ENCODE data around the gene SURF4.

Gene SURF4

GRCh38 chr9:133415170-133415569 is 39.3 kb upstream of the SURF4 start:
- Histone ChIP-seq H3K9me3 (ENCODE audit: control insufficient read depth in 1 of 2, low read length in 2 of 2) (no peaks in the 10 kb centered on the region), H3K4me3 (ENCODE audit: low read depth in 1 of 2, low read length in 2 of 2) (no peak overlapping the region), H3K4me1 (ENCODE audit: control insufficient read depth in 1 of 2, insufficient read depth in 2 of 2, low read length in 2 of 2) (peaks cover 15 to 26% of the 10 kb centered on the region in 2 donors), H3K27me3 (ENCODE audit: control insufficient read depth in 1 of 2, insufficient read depth in 2 of 2, low read length in 2 of 2) (no peaks in the 10 kb centered on the region), H3K9ac (ENCODE audit: low read depth in 1 of 2, low read length in 2 of 2) (no peak overlapping the region), H3K27ac (ENCODE audit: low read depth, low read length) (no peak overlapping the region), H3K36me3 (ENCODE audit: control insufficient read depth in 1 of 2, insufficient read depth in 2 of 2, low read length in 2 of 2) (peaks cover 19 to 48% of the 10 kb centered on the region in 2 donors)

DNA sequence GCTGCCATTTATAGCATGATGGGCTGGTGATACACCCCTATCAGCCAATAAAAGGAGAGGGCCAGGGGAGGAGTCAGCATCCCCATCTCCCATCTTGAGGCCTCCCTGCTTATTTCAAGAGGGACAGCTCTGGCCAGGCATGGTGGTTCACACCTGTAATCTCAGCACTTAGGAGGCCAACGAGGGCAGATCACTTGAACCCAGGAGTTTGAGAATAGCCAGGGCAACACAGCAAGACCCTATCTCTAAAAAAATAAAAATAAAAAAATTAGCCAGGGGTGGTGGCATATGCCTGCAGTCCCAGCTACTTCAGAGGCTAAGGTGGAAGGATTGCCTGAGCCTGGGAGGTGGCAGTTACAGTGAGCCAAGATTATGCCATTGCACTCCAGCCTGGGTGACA is 32.2 kb upstream of the SURF4 start:
- Histone ChIP-seq H3K9me3 (ENCODE audit: control insufficient read depth in 1 of 2, low read length in 2 of 2) (no peaks in the 10 kb centered on the region), H3K36me3 (ENCODE audit: control insufficient read depth in 1 of 2, insufficient read depth in 2 of 2, low read length in 2 of 2) (peaks cover 31 to 77% of the 10 kb centered on the region in 2 donors), H3K27ac (ENCODE audit: low read depth, low read length) (no peak overlapping the region)

DNA sequence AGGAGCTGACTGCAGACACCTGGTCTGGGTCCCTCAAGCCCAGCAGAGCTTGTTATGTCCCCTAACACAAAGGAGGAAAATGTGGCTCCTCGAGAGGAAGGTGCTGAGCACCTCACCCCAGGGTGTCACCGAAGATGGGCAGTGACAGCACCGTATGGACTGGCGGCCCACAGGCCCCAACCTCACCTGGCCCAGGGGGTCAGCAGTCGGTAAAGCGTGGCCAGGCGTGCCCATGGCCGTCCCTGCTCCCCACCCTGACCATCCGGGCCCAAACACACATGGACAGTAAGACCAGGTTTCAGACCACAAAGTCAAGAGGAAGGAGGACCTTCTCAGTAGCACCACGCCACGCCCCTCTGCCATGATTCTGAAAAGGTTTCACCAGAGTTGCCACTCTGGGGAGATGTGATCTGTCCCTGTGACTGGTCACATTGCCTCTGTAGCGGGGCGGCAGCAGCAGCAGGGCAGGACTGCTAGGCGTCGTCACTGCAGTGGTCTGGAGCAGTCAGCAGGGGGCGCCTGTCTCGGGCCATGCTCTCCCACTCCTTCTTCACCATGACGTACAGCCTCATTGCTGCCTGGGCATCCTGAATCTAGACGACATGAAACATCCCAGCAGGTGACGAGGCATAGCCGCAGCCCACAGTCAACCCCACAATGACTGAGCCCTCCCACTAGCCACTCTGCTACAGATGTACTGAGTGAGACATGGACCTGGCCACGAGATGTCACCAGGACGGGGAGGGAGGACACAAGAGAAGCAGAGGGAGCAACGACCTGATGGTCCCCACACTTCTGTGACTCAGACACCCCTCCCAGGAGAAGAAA is 30.8 kb upstream of the SURF4 start:
- H3K36me3 ChIP-seq (ENCODE audit: control insufficient read depth in 1 of 2, insufficient read depth in 2 of 2, low read length in 2 of 2): peaks cover 22 to 68% of the 10 kb centered on the region in 2 donors
- H3K4me1 ChIP-seq (ENCODE audit: control insufficient read depth in 1 of 2, insufficient read depth in 2 of 2, low read length in 2 of 2): peaks cover 0 to 4% of the 10 kb centered on the region in 2 donors
- H3K9me3 ChIP-seq (ENCODE audit: control insufficient read depth in 1 of 2, low read length in 2 of 2): no peaks in the 10 kb centered on the region
- no peak overlapping the region for H3K9ac ChIP-seq (ENCODE audit: low read depth in 1 of 2, low read length in 2 of 2)
- no peaks in the 10 kb centered on the region for H3K27me3 ChIP-seq (ENCODE audit: control insufficient read depth in 1 of 2, insufficient read depth in 2 of 2, low read length in 2 of 2)
- no peak overlapping the region for H3K4me3 ChIP-seq (ENCODE audit: low read depth in 1 of 2, low read length in 2 of 2)
- no peak overlapping the region for H3K27ac ChIP-seq (ENCODE audit: low read depth, low read length)

More for the DNA sequence above, 32.2 kb upstream of the SURF4 start:
- H3K4me3 ChIP-seq (ENCODE audit: low read depth in 1 of 2, low read length in 2 of 2): no peak overlapping the region
- H3K4me1 ChIP-seq (ENCODE audit: control insufficient read depth in 1 of 2, insufficient read depth in 2 of 2, low read length in 2 of 2): peaks cover 0 to 4% of the 10 kb centered on the region in 2 donors
- no peak overlapping the region for H3K9ac ChIP-seq (ENCODE audit: low read depth in 1 of 2, low read length in 2 of 2)
- H3K27me3 ChIP-seq (ENCODE audit: control insufficient read depth in 1 of 2, insufficient read depth in 2 of 2, low read length in 2 of 2): no peaks in the 10 kb centered on the region

- Histone ChIP-seq H3K27me3 (ENCODE audit: control insufficient read depth in 1 of 2, insufficient read depth in 2 of 2, low read length in 2 of 2) (no peaks in the 10 kb centered on the region), H3K4me3 (ENCODE audit: low read depth in 1 of 2, low read length in 2 of 2) (no peak overlapping the region), H3K9ac (ENCODE audit: low read depth in 1 of 2, low read length in 2 of 2) (no peak overlapping the region), H3K4me1 (ENCODE audit: control insufficient read depth in 1 of 2, insufficient read depth in 2 of 2, low read length in 2 of 2) (peaks cover 0 to 4% of the 10 kb centered on the region in 2 donors), H3K9me3 (ENCODE audit: control insufficient read depth in 1 of 2, low read length in 2 of 2) (no peaks in the 10 kb centered on the region), H3K36me3 (ENCODE audit: control insufficient read depth in 1 of 2, insufficient read depth in 2 of 2, low read length in 2 of 2) (peaks cover 22 to 60% of the 10 kb centered on the region in 2 donors), H3K27ac (ENCODE audit: low read depth, low read length) (no peak overlapping the region)
These were observed 29.9 kb upstream of the SURF4 start for GRCh38 chr9:133405508-133406438.

GRCh38 chr9:133404454-133405002 is 28.7 kb upstream of the SURF4 start:
- Histone ChIP-seq H3K9ac (ENCODE audit: low read depth in 1 of 2, low read length in 2 of 2) (no peak overlapping the region), H3K4me3 (ENCODE audit: low read depth in 1 of 2, low read length in 2 of 2) (no peak overlapping the region), H3K36me3 (ENCODE audit: control insufficient read depth in 1 of 2, insufficient read depth in 2 of 2, low read length in 2 of 2) (peaks cover 11 to 53% of the 10 kb centered on the region in 2 donors), H3K27ac (ENCODE audit: low read depth, low read length) (no peak overlapping the region), H3K4me1 (ENCODE audit: control insufficient read depth in 1 of 2, insufficient read depth in 2 of 2, low read length in 2 of 2) (peaks cover 0 to 4% of the 10 kb centered on the region in 2 donors), H3K9me3 (ENCODE audit: control insufficient read depth in 1 of 2, low read length in 2 of 2) (no peaks in the 10 kb centered on the region), H3K27me3 (ENCODE audit: control insufficient read depth in 1 of 2, insufficient read depth in 2 of 2, low read length in 2 of 2) (no peaks in the 10 kb centered on the region)

DNA sequence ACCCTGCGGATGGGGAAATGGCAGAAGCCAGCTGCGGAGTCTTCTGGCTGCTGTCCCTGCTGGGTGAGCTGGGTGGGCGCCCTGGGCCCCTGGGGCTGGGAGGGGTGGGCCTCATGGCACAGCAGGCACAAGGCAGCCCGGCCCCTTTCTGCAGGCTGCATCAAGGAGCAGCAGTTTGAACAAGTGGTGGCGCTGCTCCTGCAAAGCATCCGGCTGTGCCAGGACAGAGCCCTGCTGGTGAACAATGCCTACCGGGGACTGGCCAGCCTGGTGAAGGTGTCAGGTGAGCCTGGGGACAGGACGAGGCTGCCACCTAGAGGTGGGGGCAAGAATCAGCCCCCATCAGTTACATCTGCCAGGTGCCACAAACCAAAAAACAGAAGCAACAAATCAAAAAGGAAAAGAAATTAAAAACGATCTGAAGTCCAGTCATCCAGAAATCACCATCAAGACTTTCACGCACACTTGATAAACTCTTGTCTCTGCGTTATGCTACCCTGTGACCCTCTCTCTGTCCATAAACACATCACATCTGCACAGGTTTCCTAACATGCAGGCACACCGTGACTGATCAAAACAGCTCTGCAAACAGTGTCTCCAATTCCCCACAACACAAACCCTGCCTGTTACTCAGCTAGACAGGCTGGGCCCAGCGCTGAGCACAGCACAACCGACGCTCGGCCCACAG is 28.1 kb upstream of the SURF4 start:
- H3K36me3 ChIP-seq (ENCODE audit: control insufficient read depth in 1 of 2, insufficient read depth in 2 of 2, low read length in 2 of 2): peaks cover 11 to 52% of the 10 kb centered on the region in 2 donors
- no peak overlapping the region for H3K27ac ChIP-seq (ENCODE audit: low read depth, low read length)
- peaks cover 0 to 4% of the 10 kb centered on the region in 2 donors for H3K4me1 ChIP-seq (ENCODE audit: control insufficient read depth in 1 of 2, insufficient read depth in 2 of 2, low read length in 2 of 2)
- H3K9me3 ChIP-seq (ENCODE audit: control insufficient read depth in 1 of 2, low read length in 2 of 2): no peaks in the 10 kb centered on the region
- no peak overlapping the region for H3K9ac ChIP-seq (ENCODE audit: low read depth in 1 of 2, low read length in 2 of 2)
- H3K4me3 ChIP-seq (ENCODE audit: low read depth in 1 of 2, low read length in 2 of 2): no peak overlapping the region
- H3K27me3 ChIP-seq (ENCODE audit: control insufficient read depth in 1 of 2, insufficient read depth in 2 of 2, low read length in 2 of 2): no peaks in the 10 kb centered on the region

- H3K9ac ChIP-seq (ENCODE audit: low read depth in 1 of 2, low read length in 2 of 2): no peak overlapping the region
- H3K27me3 ChIP-seq (ENCODE audit: control insufficient read depth in 1 of 2, insufficient read depth in 2 of 2, low read length in 2 of 2): peaks cover 1 to 5% of the 10 kb centered on the region in 2 donors
- H3K4me1 ChIP-seq (ENCODE audit: control insufficient read depth in 1 of 2, insufficient read depth in 2 of 2, low read length in 2 of 2): peaks cover 0 to 4% of the 10 kb centered on the region in 2 donors
- no peak overlapping the region for H3K27ac ChIP-seq (ENCODE audit: low read depth, low read length)
- H3K4me3 ChIP-seq (ENCODE audit: low read depth in 1 of 2, low read length in 2 of 2): no peak overlapping the region
- H3K9me3 ChIP-seq (ENCODE audit: control insufficient read depth in 1 of 2, low read length in 2 of 2): no peaks in the 10 kb centered on the region
- peaks cover 11 to 43% of the 10 kb centered on the region in 2 donors for H3K36me3 ChIP-seq (ENCODE audit: control insufficient read depth in 1 of 2, insufficient read depth in 2 of 2, low read length in 2 of 2)
These were observed 26.8 kb upstream of the SURF4 start for GRCh38 chr9:133402689-133403088.

- Histone ChIP-seq H3K4me1 (ENCODE audit: control insufficient read depth in 1 of 2, insufficient read depth in 2 of 2, low read length in 2 of 2) (peaks cover 0 to 2% of the 10 kb centered on the region in 2 donors), H3K36me3 (ENCODE audit: control insufficient read depth in 1 of 2, insufficient read depth in 2 of 2, low read length in 2 of 2) (peaks cover 11 to 33% of the 10 kb centered on the region in 2 donors), H3K9me3 (ENCODE audit: control insufficient read depth in 1 of 2, low read length in 2 of 2) (no peaks in the 10 kb centered on the region), H3K27me3 (ENCODE audit: control insufficient read depth in 1 of 2, insufficient read depth in 2 of 2, low read length in 2 of 2) (peaks cover 12 to 16% of the 10 kb centered on the region in 2 donors), H3K4me3 (ENCODE audit: low read depth in 1 of 2, low read length in 2 of 2) (no peak overlapping the region), H3K27ac (ENCODE audit: low read depth, low read length) (no peak overlapping the region), H3K9ac (ENCODE audit: low read depth in 1 of 2, low read length in 2 of 2) (no peak overlapping the region)
These were observed 25.7 kb upstream of the SURF4 start for GRCh38 chr9:133401588-133401987.

- H3K9ac ChIP-seq (ENCODE audit: low read depth in 1 of 2, low read length in 2 of 2): no peak overlapping the region
- no peak overlapping the region for H3K27ac ChIP-seq (ENCODE audit: low read depth, low read length)
- H3K36me3 ChIP-seq (ENCODE audit: control insufficient read depth in 1 of 2, insufficient read depth in 2 of 2, low read length in 2 of 2): peaks cover 7 to 20% of the 10 kb centered on the region in 2 donors
- no peaks in the 10 kb centered on the region for H3K4me1 ChIP-seq (ENCODE audit: control insufficient read depth in 1 of 2, insufficient read depth in 2 of 2, low read length in 2 of 2)
- peaks cover 12 to 17% of the 10 kb centered on the region in 2 donors for H3K27me3 ChIP-seq (ENCODE audit: control insufficient read depth in 1 of 2, insufficient read depth in 2 of 2, low read length in 2 of 2)
- no peaks in the 10 kb centered on the region for H3K9me3 ChIP-seq (ENCODE audit: control insufficient read depth in 1 of 2, low read length in 2 of 2)
- H3K4me3 ChIP-seq (ENCODE audit: low read depth in 1 of 2, low read length in 2 of 2): no peak overlapping the region
These were observed 24.4 kb upstream of the SURF4 start for GRCh38 chr9:133400292-133400691.
